Caco-2 (cell line): ENCODE results near the gene PPP1R18. TPM values are rescaled to one million over a fixed set of nuclear protein-coding genes. Genes with fewer than 3 reads are reported as not detected.
A peak's percentile ranks its signal among the peaks of the same experiment; 100 is the strongest.

Source experiments
- BruUV-seq: library from RNA; stranded (reverse); fragments of 400-500 nt; replicated peaks from 2 replicates; lab custom pipeline; 2021; lab: Mats Ljungman, UMichigan
- CTCF ChIA-PET: fragments of 300-600 bp; sonication (Branson Sonifier 250); formaldehyde crosslinking; loops from one replicate; lab custom pipeline; 2022; ENCODE audit warnings: antibody characterized with exemption; lab: Charles Lee
- POLR2A ChIA-PET: fragments of 300-600 bp; sonication (Branson Sonifier 250); formaldehyde crosslinking; loops from one replicate; lab custom pipeline; 2022; ENCODE audit warnings: antibody characterized with exemption; lab: Charles Lee
- DNase-seq, 2 experiments: peaks; one replicate each; pipeline versions ENCODE4 v3.0.0 to v3.0.0-alpha.2; 2020 to 2022
- H3K27me3 ChIP-seq: replicated peaks from 2 replicates; pipeline ENCODE4 v1.6.0; 2011; ENCODE audit warnings: low read length; ENCODE audit not compliant: control insufficient read depth, insufficient read depth
- H3K36me3 ChIP-seq: 2 replicates; pipeline ENCODE4 v1.5.1; 2011; ENCODE audit warnings: low read length; ENCODE audit not compliant: control insufficient read depth, insufficient read depth
- H3K4me1 ChIP-seq: fragments of 250-450 bp; sonication (Bioruptor Pico); 2 replicates; pipeline ENCODE4 v1.5.1; 2020; ENCODE audit warnings: mild to moderate bottlenecking
- H3K4me3 ChIP-seq: 2 replicates; pipeline ENCODE4 v1.5.1; 2011; ENCODE audit warnings: low read depth, mild to moderate bottlenecking, control low read depth, low read length
- H3K9me3 ChIP-seq: fragments of 250-450 bp; sonication (Bioruptor Pico); 2 replicates; pipeline ENCODE4 v1.5.1; 2020; ENCODE audit warnings: mild to moderate bottlenecking, moderate library complexity
- H3K27ac Mint-ChIP-seq: one replicate; pipeline ENCODE4 v1.8.0; 2022; ENCODE audit warnings: mixed read lengths; ENCODE audit not compliant: unreplicated experiment
- H3K27me3 Mint-ChIP-seq: one replicate; pipeline ENCODE4 v1.8.0; 2022; ENCODE audit warnings: mixed read lengths; ENCODE audit not compliant: insufficient read depth, unreplicated experiment
- H3K36me3 Mint-ChIP-seq: one replicate; pipeline ENCODE4 v1.8.0; 2022; ENCODE audit warnings: mild to moderate bottlenecking, mixed read lengths; ENCODE audit not compliant: insufficient read depth, unreplicated experiment
- H3K4me1 Mint-ChIP-seq: one replicate; pipeline ENCODE4 v1.8.0; 2022; ENCODE audit warnings: low read depth, mixed read lengths; ENCODE audit not compliant: unreplicated experiment
- H3K4me3 Mint-ChIP-seq: one replicate; pipeline ENCODE4 v1.8.0; 2022; ENCODE audit warnings: mild to moderate bottlenecking, moderate library complexity, mixed read lengths; ENCODE audit not compliant: unreplicated experiment
- H3K9me3 Mint-ChIP-seq: one replicate; pipeline ENCODE4 v1.8.0; 2022; ENCODE audit warnings: mixed read lengths; ENCODE audit not compliant: unreplicated experiment
- CTCF ChIP-seq, 2 experiments: fragments of 200-600 bp in 1 of 2; IDR thresholded peaks; 1 replicate in 1 of 2; 2 replicates in 1 of 2; pipeline versions ENCODE4 v1.5.1 to v1.8.0; 2011 to 2022; ENCODE audit warnings: antibody characterized with exemption in 1 of 2, control low read depth in 1 of 2, inconsistent platforms in 1 of 2, low read depth in 1 of 2, low read length in 1 of 2, mild to moderate bottlenecking in 1 of 2, moderate library complexity in 1 of 2; ENCODE audit not compliant: insufficient read depth in 1 of 2, severe bottlenecking in 1 of 2, unreplicated experiment in 1 of 2
- intact Hi-C: fragments of 100-400 bp; cut with micrococcal nuclease; formaldehyde crosslinking; loops from one replicate; pipeline ENCODE4 v1.10.0; 2022; ENCODE audit not compliant: unreplicated experiment
- total RNA-seq: library from RNA; stranded (reverse); gene quantifications from 2 replicates; pipeline ENCODE4 v1.2.3, GENCODE V29; 2022

The PPP1R18 gene
- total RNA-seq, 1 experiment from 2014 or later, result 6.6 TPM

GRCh38 chr6:30685157-30686008, 1.1 kb downstream of the PPP1R18 start:
- no peaks in the 10 kb centered on the region for H3K27me3 Mint-ChIP-seq
- peaks cover 32% of the 10 kb centered on the region for H3K4me1 Mint-ChIP-seq
- no TSS peak for BruUV-seq
- peak overlapping the region; percentile 82 for H3K4me3 Mint-ChIP-seq
- intact Hi-C loops, result no loop called here
- POLR2A ChIA-PET, result no interaction called here
- H3K9me3 Mint-ChIP-seq, result no peaks in the 10 kb centered on the region
- H3K4me3 ChIP-seq, result no peak overlapping the region
- CTCF ChIA-PET, result interaction anchor here (0.8 kb wide), 1 partner anchor 10 kb away, joined by 3 read pairs; no protein-coding TSS in a partner anchor
- no peaks in the 10 kb centered on the region for H3K9me3 ChIP-seq
- H3K36me3 ChIP-seq, result no peaks in the 10 kb centered on the region
- H3K36me3 Mint-ChIP-seq, result peaks cover 10% of the 10 kb centered on the region
- no peak for DNase-seq
- no peaks in the 10 kb centered on the region for H3K27me3 ChIP-seq
- TF ChIP-seq CTCF (IDR thresholded peaks at IDR 0.05; ENCODE audit: insufficient read depth in 1 of 2, low read depth in 1 of 2, low read length in 1 of 2, severe bottlenecking in 1 of 2, unreplicated experiment in 1 of 2), result no peak
- H3K27ac Mint-ChIP-seq, result peak overlapping the region; percentile 68
- H3K4me1 ChIP-seq, result peaks cover 17% of the 10 kb centered on the region

- H3K27ac Mint-ChIP-seq, result no peak overlapping the region
- CTCF ChIA-PET, result interaction anchor here (0.8 kb wide), 1 partner anchor 11 kb away, joined by 3 read pairs; no protein-coding TSS in a partner anchor
Measured at GRCh38 chr6:30684386-30685156, 1.9 kb downstream of the PPP1R18 start.

More at GRCh38 chr6:30684386-30685156, 1.9 kb downstream of the PPP1R18 start:
- DNase-seq, result no peak
- POLR2A ChIA-PET, result no interaction called here
- Histone ChIP-seq H3K36me3 (no peaks in the 10 kb centered on the region), H3K27me3 (no peaks in the 10 kb centered on the region), H3K9me3 (no peaks in the 10 kb centered on the region), H3K4me3 (no peak overlapping the region), H3K4me1 (peaks cover 12% of the 10 kb centered on the region; the same call in 1 of the 2 replicates)
- intact Hi-C loops, result no loop called here
- no TSS peak for BruUV-seq
- Mint-ChIP-seq H3K4me1 (peaks cover 28% of the 10 kb centered on the region), H3K9me3 (no peaks in the 10 kb centered on the region), H3K36me3 (peaks cover 10% of the 10 kb centered on the region), H3K4me3 (peak overlapping the region; percentile 15), H3K27me3 (no peaks in the 10 kb centered on the region)
- no peak for TF ChIP-seq CTCF (IDR thresholded peaks at IDR 0.05; ENCODE audit: insufficient read depth in 1 of 2, low read depth in 1 of 2, low read length in 1 of 2, severe bottlenecking in 1 of 2, unreplicated experiment in 1 of 2)
